ENCODE results near the gene TRAF4.
"Not testable (repeated sequence)": the region's sequence is repeated elsewhere in the genome, so short reads cannot be mapped to it uniquely, and the experiment has no call there.

The TRAF4 gene

GRCh38 chr17:28716740-28717577 lies 26.9 kb upstream of the TRAF4 start:
- H3K27ac ChIP-seq (ENCODE audit: low read length): peak overlapping the region; percentile 72
- H3K27me3 ChIP-seq (ENCODE audit: low read depth, low read length): no peaks in the 10 kb centered on the region
- H3K4me3 ChIP-seq (ENCODE audit: low read depth in 1 of 2, low read length in 2 of 2): peak overlapping the region; percentile 70 to 71
- no peaks in the 10 kb centered on the region for H3K9me3 ChIP-seq (ENCODE audit: control insufficient read depth in 1 of 2, low read length in 2 of 2)
- peaks cover 5 to 18% of the 10 kb centered on the region in 2 donors for H3K36me3 ChIP-seq (ENCODE audit: control insufficient read depth in 1 of 2, insufficient read depth in 2 of 2, low read length in 2 of 2)
- H3K4me1 ChIP-seq (ENCODE audit: control insufficient read depth in 1 of 2, insufficient read depth in 2 of 2, low read length in 2 of 2): peaks cover 14 to 48% of the 10 kb centered on the region in 2 donors

GRCh38 chr17:28717578-28718332 lies 26.1 kb upstream of the TRAF4 start, which contains the start of gene RAB34:
Gene RAB34 (minus strand): TSS chr17:28717868. CDS start chr17:28717266, 602 bp downstream.
- Histone ChIP-seq H3K4me3 (ENCODE audit: low read depth in 1 of 2, low read length in 2 of 2) (peak within 1 kb of the TSS; percentile 70 to 71), H3K27me3 (ENCODE audit: low read depth, low read length) (no peaks in the 10 kb centered on the region), H3K4me1 (ENCODE audit: control insufficient read depth in 1 of 2, insufficient read depth in 2 of 2, low read length in 2 of 2) (peaks cover 17 to 48% of the 10 kb centered on the region in 2 donors), H3K9me3 (ENCODE audit: control insufficient read depth in 1 of 2, low read length in 2 of 2) (no peaks in the 10 kb centered on the region), H3K36me3 (ENCODE audit: control insufficient read depth in 1 of 2, insufficient read depth in 2 of 2, low read length in 2 of 2) (peaks cover 11 to 26% of the 10 kb centered on the region in 2 donors), H3K27ac (ENCODE audit: low read length) (peak within 1 kb of the TSS; percentile 72)

GRCh38 chr17:28718333-28719020 lies 25.3 kb upstream of the TRAF4 start:
- no peaks in the 10 kb centered on the region for H3K9me3 ChIP-seq (ENCODE audit: control insufficient read depth in 1 of 2, low read length in 2 of 2)
- H3K4me1 ChIP-seq (ENCODE audit: control insufficient read depth in 1 of 2, insufficient read depth in 2 of 2, low read length in 2 of 2): peaks cover 18 to 48% of the 10 kb centered on the region in 2 donors
- H3K27ac ChIP-seq (ENCODE audit: low read length): peak overlapping the region; percentile 36
- peak overlapping the region; percentile 44 to 71 for H3K4me3 ChIP-seq (ENCODE audit: low read depth in 1 of 2, low read length in 2 of 2)
- H3K27me3 ChIP-seq (ENCODE audit: low read depth, low read length): no peaks in the 10 kb centered on the region
- H3K36me3 ChIP-seq (ENCODE audit: control insufficient read depth in 1 of 2, insufficient read depth in 2 of 2, low read length in 2 of 2): peaks cover 18 to 33% of the 10 kb centered on the region in 2 donors

GRCh38 chr17:28719021-28719433 lies 24.8 kb upstream of the TRAF4 start:
- Histone ChIP-seq H3K4me1 (ENCODE audit: control insufficient read depth in 1 of 2, insufficient read depth in 2 of 2, low read length in 2 of 2) (peaks cover 18 to 48% of the 10 kb centered on the region in 2 donors), H3K27ac (ENCODE audit: low read length) (peak overlapping the region; percentile 70), H3K4me3 (ENCODE audit: low read depth in 1 of 2, low read length in 2 of 2) (peak overlapping the region; percentile 78 to 80), H3K36me3 (ENCODE audit: control insufficient read depth in 1 of 2, insufficient read depth in 2 of 2, low read length in 2 of 2) (peaks cover 22 to 33% of the 10 kb centered on the region in 2 donors), H3K27me3 (ENCODE audit: low read depth, low read length) (no peaks in the 10 kb centered on the region), H3K9me3 (ENCODE audit: control insufficient read depth in 1 of 2, low read length in 2 of 2) (no peaks in the 10 kb centered on the region)

GRCh38 chr17:28720247-28720996 lies 23.4 kb upstream of the TRAF4 start:
- Histone ChIP-seq H3K4me1 (ENCODE audit: control insufficient read depth in 1 of 2, insufficient read depth in 2 of 2, low read length in 2 of 2) (peaks cover 18 to 54% of the 10 kb centered on the region in 2 donors), H3K9me3 (ENCODE audit: control insufficient read depth in 1 of 2, low read length in 2 of 2) (no peaks in the 10 kb centered on the region), H3K27me3 (ENCODE audit: low read depth, low read length) (no peaks in the 10 kb centered on the region)

GRCh38 chr17:28720997-28721329 lies 22.8 kb upstream of the TRAF4 start:
- H3K9me3 ChIP-seq (ENCODE audit: control insufficient read depth in 1 of 2, low read length in 2 of 2); H3K27me3 ChIP-seq (ENCODE audit: low read depth, low read length): not testable (repeated sequence)
- peak overlapping the region; percentile 78 to 80 for H3K4me3 ChIP-seq (ENCODE audit: low read depth in 1 of 2, low read length in 2 of 2)
- H3K36me3 ChIP-seq (ENCODE audit: control insufficient read depth in 1 of 2, insufficient read depth in 2 of 2, low read length in 2 of 2): peaks cover 31 to 32% of the 10 kb centered on the region in 2 donors
- peaks cover 18 to 55% of the 10 kb centered on the region in 2 donors for H3K4me1 ChIP-seq (ENCODE audit: control insufficient read depth in 1 of 2, insufficient read depth in 2 of 2, low read length in 2 of 2)
- peak overlapping the region; percentile 70 for H3K27ac ChIP-seq (ENCODE audit: low read length)

More at GRCh38 chr17:28720247-28720996, 23.4 kb upstream of the TRAF4 start:
- peaks cover 31 to 32% of the 10 kb centered on the region in 2 donors for H3K36me3 ChIP-seq (ENCODE audit: control insufficient read depth in 1 of 2, insufficient read depth in 2 of 2, low read length in 2 of 2)
- H3K27ac ChIP-seq (ENCODE audit: low read length): peak overlapping the region; percentile 70
- peak overlapping the region; percentile 78 to 80 for H3K4me3 ChIP-seq (ENCODE audit: low read depth in 1 of 2, low read length in 2 of 2)

- H3K4me3 ChIP-seq (ENCODE audit: low read depth in 1 of 2, low read length in 2 of 2): no peak overlapping the region
- peaks cover 31 to 32% of the 10 kb centered on the region in 2 donors for H3K36me3 ChIP-seq (ENCODE audit: control insufficient read depth in 1 of 2, insufficient read depth in 2 of 2, low read length in 2 of 2)
- peaks cover 15 to 56% of the 10 kb centered on the region in 2 donors for H3K4me1 ChIP-seq (ENCODE audit: control insufficient read depth in 1 of 2, insufficient read depth in 2 of 2, low read length in 2 of 2)
- no peaks in the 10 kb centered on the region for H3K9me3 ChIP-seq (ENCODE audit: control insufficient read depth in 1 of 2, low read length in 2 of 2)
- H3K27ac ChIP-seq (ENCODE audit: low read length): no peak overlapping the region
- H3K27me3 ChIP-seq (ENCODE audit: low read depth, low read length): no peaks in the 10 kb centered on the region
These were observed 21.2 kb upstream of the TRAF4 start for GRCh38 chr17:28722417-28723158.

- Histone ChIP-seq H3K27ac (ENCODE audit: low read length) (no peak overlapping the region), H3K4me1 (ENCODE audit: control insufficient read depth in 1 of 2, insufficient read depth in 2 of 2, low read length in 2 of 2) (peaks cover 14 to 52% of the 10 kb centered on the region in 2 donors), H3K36me3 (ENCODE audit: control insufficient read depth in 1 of 2, insufficient read depth in 2 of 2, low read length in 2 of 2) (peaks cover 32 to 34% of the 10 kb centered on the region in 2 donors), H3K27me3 (ENCODE audit: low read depth, low read length) (no peaks in the 10 kb centered on the region), H3K4me3 (ENCODE audit: low read depth in 1 of 2, low read length in 2 of 2) (no peak overlapping the region), H3K9me3 (ENCODE audit: control insufficient read depth in 1 of 2, low read length in 2 of 2) (no peaks in the 10 kb centered on the region)
These were observed 20.5 kb upstream of the TRAF4 start for GRCh38 chr17:28723159-28723835.

- not testable (repeated sequence) for H3K27ac ChIP-seq (ENCODE audit: low read length); H3K4me3 ChIP-seq (ENCODE audit: low read depth in 1 of 2, low read length in 2 of 2); H3K27me3 ChIP-seq (ENCODE audit: low read depth, low read length); H3K9me3 ChIP-seq (ENCODE audit: control insufficient read depth in 1 of 2, low read length in 2 of 2)
- peaks cover 10 to 48% of the 10 kb centered on the region in 2 donors for H3K4me1 ChIP-seq (ENCODE audit: control insufficient read depth in 1 of 2, insufficient read depth in 2 of 2, low read length in 2 of 2)
- peaks cover 32 to 39% of the 10 kb centered on the region in 2 donors for H3K36me3 ChIP-seq (ENCODE audit: control insufficient read depth in 1 of 2, insufficient read depth in 2 of 2, low read length in 2 of 2)
These were observed 19.8 kb upstream of the TRAF4 start for GRCh38 chr17:28723836-28724499.

All from muscle layer of duodenum (tissue), 2 donors.